OCI-LY7 (cell line): Measurements from ENCODE around the gene ABCC3. TPM values are rescaled to one million over a fixed set of nuclear protein-coding genes. Genes with fewer than 3 reads are reported as not detected.

Experiments used
- BruUV-seq: library from RNA; stranded (reverse); fragments of 400-500 nt; replicated peaks from 2 replicates; lab custom pipeline; 2021; lab: Mats Ljungman, UMichigan
- CTCF ChIA-PET: fragments of 300-600 bp; sonication (Branson Sonifier 250); formaldehyde crosslinking; loops from one replicate; lab custom pipeline; 2022; ENCODE audit warnings: antibody characterized with exemption; ENCODE audit not compliant: unreplicated experiment; lab: Charles Lee
- POLR2A ChIA-PET: fragments of 300-600 bp; sonication (Branson Sonifier 250); formaldehyde crosslinking; loops from one replicate; lab custom pipeline; 2022; ENCODE audit warnings: antibody characterized with exemption; lab: Charles Lee
- DNase-seq: peaks from one replicate; pipeline ENCODE4 v3.0.0-alpha.2; 2015; ENCODE audit warnings: low spot score
- H2AFZ ChIP-seq: fragments of 200-600 bp; sonication (generic), shearing (Covaris generic); 2 replicates; pipeline ENCODE4 v1.6.1; 2014; ENCODE audit warnings: mild to moderate bottlenecking, antibody characterized with exemption, low read length, moderate library complexity
- H3K27ac ChIP-seq: fragments of 200-600 bp; sonication (generic); 2 replicates; pipeline ENCODE4 v1.5.1; 2014; ENCODE audit warnings: mixed run types, low read depth, mild to moderate bottlenecking, moderate library complexity, low read length, inconsistent platforms; ENCODE audit not compliant: poor library complexity, severe bottlenecking
- H3K36me3 ChIP-seq: fragments of 200-600 bp; sonication (generic); 2 replicates; pipeline ENCODE4 v1.6.1; 2014; ENCODE audit warnings: mild to moderate bottlenecking, antibody characterized with exemption, low read length, moderate library complexity, mixed read lengths; ENCODE audit not compliant: insufficient read depth
- H3K4me1 ChIP-seq: fragments of 200-600 bp; sonication (generic); 2 replicates; pipeline ENCODE4 v1.5.1; 2014; ENCODE audit warnings: mild to moderate bottlenecking, low read length; ENCODE audit not compliant: insufficient read depth, poor library complexity, severe bottlenecking
- H3K4me2 ChIP-seq: fragments of 200-600 bp; sonication (generic); 2 replicates; pipeline ENCODE4 v1.6.1; 2014; ENCODE audit warnings: mild to moderate bottlenecking, low read length
- H3K4me3 ChIP-seq: fragments of 200-600 bp; sonication (generic); 2 replicates; pipeline ENCODE4 v1.5.1; 2014; ENCODE audit warnings: mild to moderate bottlenecking, low read depth, low read length; ENCODE audit not compliant: poor library complexity, severe bottlenecking
- H3K79me2 ChIP-seq: fragments of 200-600 bp; sonication (generic); 2 replicates; pipeline ENCODE4 v1.6.1; 2016; ENCODE audit warnings: low read depth, mild to moderate bottlenecking, low read length, moderate library complexity, mixed read lengths; ENCODE audit not compliant: insufficient read depth
- H3K9me2 ChIP-seq: fragments of 200-600 bp; sonication (generic); 2 replicates; pipeline ENCODE4 v1.6.1; 2016; ENCODE audit warnings: mild to moderate bottlenecking, low read length, mixed read lengths; ENCODE audit not compliant: insufficient read depth
- H3K9me3 ChIP-seq: fragments of 200-600 bp; sonication (generic); 2 replicates; pipeline ENCODE4 v1.6.1; 2014; ENCODE audit warnings: mild to moderate bottlenecking, mixed run types, low read length, mixed read lengths
- H4K20me1 ChIP-seq: fragments of 200-600 bp; sonication (generic); 2 replicates; pipeline ENCODE4 v1.6.1; 2014; ENCODE audit warnings: mild to moderate bottlenecking, antibody characterized with exemption, low read length, moderate library complexity, mixed read lengths; ENCODE audit not compliant: insufficient read depth
- EZH2phosphoT487 ChIP-seq: fragments of 200-600 bp; sonication (generic); IDR thresholded peaks from 2 replicates; pipeline ENCODE4 v1.6.1; 2018; ENCODE audit warnings: low read depth, borderline replicate concordance, mild to moderate bottlenecking, mixed run types, antibody characterized with exemption, low read length, moderate library complexity, mixed read lengths
- intact Hi-C: fragments of 100-400 bp; cut with micrococcal nuclease; formaldehyde crosslinking; loops from one replicate; pipeline ENCODE4 v1.10.0; 2022; ENCODE audit not compliant: unreplicated experiment
- total RNA-seq, 2 experiments: library from RNA; depleted of rRNA in 1 of 2; stranded (reverse); fragments of >200 nt in 1 of 2; shearing (Covaris generic) in 1 of 2; gene quantifications; 2 replicates each; pipeline ENCODE4 v1.2.3, GENCODE V29; 2014 to 2022
- TF ChIP-seq, protein P1 (sequence below): fragments of 200-600 bp; sonication (generic); conservative IDR thresholded peaks from 2 replicates; pipeline ENCODE4 v1.5.1; 2014; ENCODE audit warnings: mild to moderate bottlenecking, antibody characterized with exemption, low read length, moderate library complexity, mixed read lengths

Gene ABCC3
- total RNA-seq, 2 experiments from 2014 or later = not detected

DNA sequence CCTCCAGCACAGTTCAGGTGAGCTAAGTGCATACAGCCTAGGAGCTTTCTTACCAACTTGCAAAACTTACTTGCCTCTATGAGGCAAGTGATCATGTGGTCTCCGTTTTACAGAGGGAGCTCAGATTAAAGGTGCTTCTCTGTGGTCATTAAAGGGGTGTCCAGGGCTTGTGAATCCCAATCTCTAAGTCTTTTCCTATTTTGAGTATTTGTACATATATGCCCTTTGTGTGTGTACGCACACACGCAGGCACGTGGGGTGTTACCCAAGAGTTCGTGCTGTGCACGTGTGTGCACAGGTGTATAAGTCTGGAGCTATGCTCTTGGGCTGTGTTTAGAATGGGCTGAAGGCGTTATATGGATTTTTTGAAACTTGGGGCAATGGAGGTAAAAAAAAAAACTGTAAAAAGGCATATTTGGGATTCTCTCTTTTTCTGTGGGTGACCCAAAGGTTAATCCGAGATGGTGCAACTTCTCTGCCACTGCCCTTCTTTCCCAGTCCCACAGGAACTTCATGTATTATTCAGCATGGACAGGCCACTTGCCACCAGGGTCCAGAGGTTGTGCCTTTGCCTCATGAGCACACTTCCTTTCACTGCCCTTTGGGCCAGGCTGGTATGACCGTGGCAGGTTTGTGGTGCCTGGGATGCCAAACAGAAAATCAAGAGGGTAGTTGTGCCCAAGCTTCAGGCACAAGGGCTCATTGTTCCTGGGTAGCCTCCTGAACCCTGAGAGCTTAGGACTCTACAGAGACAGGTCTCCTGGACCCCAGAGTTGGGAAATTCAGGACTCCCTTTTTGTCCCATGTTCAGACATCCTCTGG is 1.5 kb downstream of the ABCC3 start:
- no peaks in the 10 kb centered on the region for H3K9me2 ChIP-seq
- H4K20me1 ChIP-seq = no peaks in the 10 kb centered on the region
- intact Hi-C loops = no loop called here
- no peak overlapping the region for H3K27ac ChIP-seq
- TF ChIP-seq, protein P1, sequence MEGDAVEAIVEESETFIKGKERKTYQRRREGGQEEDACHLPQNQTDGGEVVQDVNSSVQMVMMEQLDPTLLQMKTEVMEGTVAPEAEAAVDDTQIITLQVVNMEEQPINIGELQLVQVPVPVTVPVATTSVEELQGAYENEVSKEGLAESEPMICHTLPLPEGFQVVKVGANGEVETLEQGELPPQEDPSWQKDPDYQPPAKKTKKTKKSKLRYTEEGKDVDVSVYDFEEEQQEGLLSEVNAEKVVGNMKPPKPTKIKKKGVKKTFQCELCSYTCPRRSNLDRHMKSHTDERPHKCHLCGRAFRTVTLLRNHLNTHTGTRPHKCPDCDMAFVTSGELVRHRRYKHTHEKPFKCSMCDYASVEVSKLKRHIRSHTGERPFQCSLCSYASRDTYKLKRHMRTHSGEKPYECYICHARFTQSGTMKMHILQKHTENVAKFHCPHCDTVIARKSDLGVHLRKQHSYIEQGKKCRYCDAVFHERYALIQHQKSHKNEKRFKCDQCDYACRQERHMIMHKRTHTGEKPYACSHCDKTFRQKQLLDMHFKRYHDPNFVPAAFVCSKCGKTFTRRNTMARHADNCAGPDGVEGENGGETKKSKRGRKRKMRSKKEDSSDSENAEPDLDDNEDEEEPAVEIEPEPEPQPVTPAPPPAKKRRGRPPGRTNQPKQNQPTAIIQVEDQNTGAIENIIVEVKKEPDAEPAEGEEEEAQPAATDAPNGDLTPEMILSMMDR = no peak
- TF ChIP-seq EZH2phosphoT487 = no peak
- no peak overlapping the region for H3K4me3 ChIP-seq
- H3K4me2 ChIP-seq = no peak overlapping the region
- no peaks in the 10 kb centered on the region for H3K9me3 ChIP-seq
- H2AFZ ChIP-seq = no peak overlapping the region
- no peaks in the 10 kb centered on the region for H3K36me3 ChIP-seq
- POLR2A ChIA-PET = interaction anchor here (0.9 kb wide), 1 partner anchor 8 kb away, joined by 4 read pairs; no protein-coding TSS in a partner anchor
- DNase-seq = no peak
- H3K4me1 ChIP-seq = peaks cover 9% of the 10 kb centered on the region
- no TSS peak for BruUV-seq
- CTCF ChIA-PET = no interaction called here
- no peaks in the 10 kb centered on the region for H3K79me2 ChIP-seq

DNA sequence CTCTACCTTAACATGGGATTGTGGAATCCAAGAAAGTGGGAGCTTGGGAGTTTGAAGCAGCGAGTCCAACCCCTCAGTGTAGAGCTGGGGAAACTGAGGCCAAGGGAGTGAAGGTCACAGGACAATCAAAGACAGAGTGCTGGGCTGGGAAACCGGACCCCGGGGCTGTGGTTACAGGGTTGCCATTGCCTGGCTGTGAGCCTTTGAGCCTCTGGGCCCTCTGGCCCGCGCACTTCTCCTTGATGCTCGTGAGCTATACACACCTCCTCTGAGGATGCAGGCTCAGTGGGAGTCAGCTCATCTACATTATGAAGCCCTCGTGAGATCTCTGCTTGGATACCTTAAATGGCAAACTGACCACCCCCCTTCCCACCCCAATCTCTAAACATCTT is 2.1 kb downstream of the ABCC3 start:
- no peak for DNase-seq
- no peaks in the 10 kb centered on the region for H3K79me2 ChIP-seq
- no peak overlapping the region for H3K27ac ChIP-seq
- ChIA-PET POLR2A (no interaction called here), CTCF (no interaction called here)
- no peaks in the 10 kb centered on the region for H3K9me3 ChIP-seq
- H3K9me2 ChIP-seq = no peaks in the 10 kb centered on the region
- H3K4me2 ChIP-seq = no peak overlapping the region
- H3K4me1 ChIP-seq = peaks cover 9% of the 10 kb centered on the region
- TF ChIP-seq, protein P1 = no peak
- H2AFZ ChIP-seq = no peak overlapping the region
- intact Hi-C loops = no loop called here
- H3K4me3 ChIP-seq = no peak overlapping the region
- no peaks in the 10 kb centered on the region for H3K36me3 ChIP-seq
- BruUV-seq = no TSS peak
- H4K20me1 ChIP-seq = no peaks in the 10 kb centered on the region
